Peyer's patch (tissue), 4 donors: Measurements from ENCODE around the gene PRKRA.

Experiments used
- CTCF ChIP-seq, 6 experiments: fragments of 450-650 bp in 4 of 6; fragments of 200-600 bp in 2 of 6; sonication (generic) in 1 of 6; IDR thresholded peaks; one replicate each; pipeline ENCODE4 v1.5.1; 2017 to 2019; ENCODE audit warnings: antibody characterized with exemption in 6 of 6, mild to moderate bottlenecking in 3 of 6, moderate library complexity in 1 of 6
- POLR2A ChIP-seq, 2 donors: fragments of 450-650 bp; IDR thresholded peaks; one replicate each; pipeline ENCODE4 v1.5.1; 2017; ENCODE audit warnings: antibody characterized with exemption in 2 of 2, mild to moderate bottlenecking in 2 of 2, moderate library complexity in 2 of 2

- TF ChIP-seq POLR2A (IDR thresholded peaks at IDR 0.05) (no peak), CTCF (IDR thresholded peaks at IDR 0.05) (no peak)
Observed at GRCh38 chr2:178452334-178452733, 1.4 kb upstream of the PRKRA start.
